Neuron (in vitro differentiated cells): Measurements from ENCODE around the gene MGST2.
"Not testable (repeated sequence)": the region's sequence is repeated elsewhere in the genome, so short reads cannot be mapped to it uniquely, and the experiment has no call there.

ENCODE experiments used
- H2AFZ ChIP-seq: one replicate; pipeline ENCODE4 v1.6.1; 2013; ENCODE audit warnings: low read depth, mild to moderate bottlenecking, inconsistent platforms, low read length, moderate library complexity
- H3K27me3 ChIP-seq: one replicate; pipeline ENCODE4 v1.6.1; 2013; ENCODE audit warnings: low read length; ENCODE audit not compliant: insufficient read depth
- H3K36me3 ChIP-seq: one replicate; pipeline ENCODE4 v1.6.1; 2013; ENCODE audit warnings: low read length; ENCODE audit not compliant: insufficient read depth
- H3K4me1 ChIP-seq: one replicate; pipeline ENCODE4 v1.6.1; 2013; ENCODE audit warnings: low read length; ENCODE audit not compliant: insufficient read depth
- H3K4me3 ChIP-seq: 2 replicates; pipeline ENCODE4 v1.5.1; 2013; ENCODE audit warnings: mild to moderate bottlenecking, low read length, moderate library complexity
- H3K9me3 ChIP-seq: one replicate; pipeline ENCODE4 v1.6.1; 2013; ENCODE audit warnings: low read length

MGST2 gene

GRCh38 chr4:139685180-139685579 is 19.6 kb downstream of the MGST2 start:
- Histone ChIP-seq H2AFZ (no peak overlapping the region), H3K27me3 (no peaks in the 10 kb centered on the region), H3K4me3 (no peak overlapping the region), H3K36me3 (peaks cover 4% of the 10 kb centered on the region), H3K4me1 (peaks cover 19% of the 10 kb centered on the region), H3K9me3 (peaks cover 10% of the 10 kb centered on the region)

DNA sequence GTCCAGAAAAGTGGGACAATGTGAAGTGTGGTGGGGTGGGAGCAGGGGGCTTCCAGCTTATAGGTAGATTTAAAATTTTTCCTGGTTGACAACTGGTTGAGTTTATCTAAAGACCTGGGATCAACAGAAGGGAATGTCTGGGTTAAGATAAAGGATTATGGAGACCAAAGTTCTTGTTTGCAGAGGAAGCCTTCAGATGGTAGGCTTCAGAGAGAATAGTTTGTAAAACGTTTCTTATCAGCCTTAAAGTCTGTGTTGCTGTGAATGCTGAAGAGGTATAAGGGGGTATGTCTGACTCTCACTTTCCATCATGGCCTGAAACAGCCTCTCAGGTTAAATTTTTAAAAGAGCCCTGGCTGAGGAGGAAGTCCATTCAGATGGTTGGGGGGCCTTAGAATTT is 20.5 kb downstream of the MGST2 start:
- H2AFZ ChIP-seq = no peak overlapping the region

GRCh38 chr4:139686988-139687387 is 21.4 kb downstream of the MGST2 start:
- H3K9me3 ChIP-seq = peaks cover 10% of the 10 kb centered on the region
- H2AFZ ChIP-seq = no peak overlapping the region
- peaks cover 19% of the 10 kb centered on the region for H3K4me1 ChIP-seq
- no peak overlapping the region for H3K4me3 ChIP-seq
- no peaks in the 10 kb centered on the region for H3K27me3 ChIP-seq
- H3K36me3 ChIP-seq = peaks cover 4% of the 10 kb centered on the region

More for the DNA sequence above, 20.5 kb downstream of the MGST2 start:
- Histone ChIP-seq H3K4me3 (no peak overlapping the region), H3K9me3 (peaks cover 10% of the 10 kb centered on the region), H3K36me3 (peaks cover 4% of the 10 kb centered on the region), H3K27me3 (no peaks in the 10 kb centered on the region), H3K4me1 (peaks cover 19% of the 10 kb centered on the region)

DNA sequence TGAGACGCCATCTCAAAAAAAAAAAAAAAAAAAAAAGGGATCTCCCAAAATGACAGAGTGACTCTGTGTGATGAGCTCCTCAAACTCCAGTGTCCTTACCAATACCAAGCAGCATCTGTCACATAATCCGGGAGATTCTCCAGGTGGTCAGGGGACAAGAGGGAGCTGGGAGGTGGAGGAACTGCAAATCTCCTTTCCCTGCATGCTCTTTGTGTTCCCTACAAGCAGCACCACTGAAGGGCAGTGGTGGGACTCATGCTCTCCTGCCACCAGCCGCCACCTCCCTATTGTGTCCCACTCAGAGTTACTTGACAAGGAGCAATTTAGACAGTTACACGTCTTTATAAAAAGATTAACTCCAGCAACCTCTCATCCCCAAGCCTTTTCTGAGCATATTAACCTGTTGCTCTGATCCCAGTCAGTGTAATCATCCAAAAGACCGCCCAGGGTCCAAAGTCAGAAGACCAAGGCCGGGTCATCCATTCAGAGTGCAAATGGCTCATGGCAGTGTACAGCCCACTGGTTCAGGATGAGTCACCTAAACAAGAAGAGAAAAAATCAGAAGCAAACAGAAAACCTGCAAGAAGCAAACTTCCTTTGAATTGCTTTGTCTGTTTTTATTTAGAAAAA is 23.6 kb downstream of the MGST2 start:
- Histone ChIP-seq H3K4me3 (no peak overlapping the region), H3K27me3 (no peaks in the 10 kb centered on the region), H2AFZ (no peak overlapping the region), H3K4me1 (peaks cover 8% of the 10 kb centered on the region), H3K9me3 (peaks cover 7% of the 10 kb centered on the region), H3K36me3 (peaks cover 4% of the 10 kb centered on the region)

DNA sequence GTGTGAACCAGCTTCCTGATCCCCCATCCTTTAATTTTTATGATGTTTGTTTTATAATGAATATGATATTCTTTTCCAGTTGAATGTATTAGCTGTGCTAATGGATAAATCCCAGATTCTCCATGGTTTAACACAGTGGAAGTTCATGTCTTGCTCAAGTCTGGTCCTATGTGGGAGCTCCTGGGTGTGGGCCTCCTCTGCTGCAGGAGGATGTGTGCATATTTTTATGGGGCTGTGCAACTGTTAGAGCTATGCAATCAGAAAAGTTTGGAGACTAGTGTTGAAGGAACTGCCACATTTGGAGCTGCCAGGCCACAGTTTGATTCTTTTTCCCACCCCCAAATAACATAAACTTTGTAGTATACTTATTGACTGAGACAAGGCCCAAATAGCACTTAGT is 24.8 kb downstream of the MGST2 start:
- Histone ChIP-seq H3K27me3 (no peaks in the 10 kb centered on the region), H3K4me3 (no peak overlapping the region), H2AFZ (no peak overlapping the region), H3K4me1 (peaks cover 8% of the 10 kb centered on the region), H3K36me3 (no peaks in the 10 kb centered on the region), H3K9me3 (no peaks in the 10 kb centered on the region)

DNA sequence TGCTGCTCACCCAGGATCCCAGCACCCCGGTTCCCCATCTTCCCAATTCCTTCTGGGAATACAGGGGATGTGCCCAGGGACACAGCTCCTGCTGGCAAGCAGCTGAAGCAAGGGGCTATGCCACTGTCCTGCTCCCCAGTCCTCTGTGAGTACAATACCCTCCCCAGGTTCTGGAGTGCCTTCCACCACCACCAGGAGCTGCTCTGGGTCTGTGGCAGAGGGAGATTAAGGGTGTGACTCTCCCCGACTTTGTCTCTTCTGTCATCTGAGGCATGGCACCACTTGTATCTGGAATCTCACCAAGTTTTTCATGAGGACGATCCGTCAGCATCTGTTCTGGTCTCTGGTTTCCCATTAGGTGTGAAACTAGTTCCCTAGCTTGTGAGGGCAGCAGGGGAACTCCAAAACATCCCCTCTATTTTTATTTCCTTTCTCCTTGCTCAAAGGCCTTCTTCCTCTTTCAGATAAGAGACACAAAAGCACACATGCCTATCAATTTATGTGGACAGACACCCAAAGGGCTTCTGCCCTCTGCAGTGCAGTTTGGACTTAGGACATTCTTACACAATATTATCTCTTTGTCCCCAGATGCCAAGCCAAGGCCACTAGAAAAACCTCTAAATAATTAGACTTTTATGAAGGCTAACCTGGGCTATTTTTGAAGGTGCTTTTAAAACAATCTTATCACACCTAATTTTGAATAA is 26.8 kb downstream of the MGST2 start:
- Histone ChIP-seq H3K4me1 (peaks cover 8% of the 10 kb centered on the region), H3K4me3 (no peak overlapping the region), H3K36me3 (no peaks in the 10 kb centered on the region), H2AFZ (no peak overlapping the region), H3K27me3 (no peaks in the 10 kb centered on the region), H3K9me3 (peaks cover 5% of the 10 kb centered on the region)

DNA sequence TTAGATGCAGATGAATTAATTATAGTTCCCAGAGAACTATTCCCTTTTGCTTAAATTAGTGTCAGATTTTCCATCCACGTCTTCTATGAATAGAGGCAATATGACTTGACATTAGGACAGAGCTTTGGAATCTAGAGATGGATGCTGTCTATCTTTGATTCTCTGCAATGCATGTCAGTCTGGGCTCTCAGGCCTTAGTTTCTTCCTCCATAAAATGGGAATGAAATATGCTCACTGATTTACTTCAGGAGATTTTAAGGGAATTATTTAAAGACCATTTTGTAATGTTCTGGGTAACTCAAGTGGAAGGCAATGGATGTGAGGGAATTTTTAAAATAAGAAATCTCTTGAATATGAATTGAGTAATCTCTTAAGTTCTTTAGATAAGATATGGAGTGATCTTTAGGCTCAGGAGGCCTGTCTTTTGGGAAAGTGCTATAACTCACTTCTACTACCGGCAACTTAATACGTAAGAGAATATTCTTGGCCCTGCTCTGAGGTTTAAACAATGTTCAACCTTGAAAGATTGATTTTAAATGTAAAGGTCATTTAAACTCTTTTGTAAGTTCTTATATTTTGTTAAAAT is 29.0 kb downstream of the MGST2 start:
- Histone ChIP-seq H3K9me3 (peaks cover 5% of the 10 kb centered on the region), H3K27me3 (no peaks in the 10 kb centered on the region), H3K4me1 (peaks cover under 1% of the 10 kb centered on the region), H3K36me3 (no peaks in the 10 kb centered on the region), H3K4me3 (no peak overlapping the region), H2AFZ (no peak overlapping the region)

GRCh38 chr4:139696491-139696890 is 30.9 kb downstream of the MGST2 start:
- Histone ChIP-seq H3K27me3 (no peaks in the 10 kb centered on the region), H2AFZ (no peak overlapping the region), H3K4me3 (no peak overlapping the region), H3K36me3 (no peaks in the 10 kb centered on the region), H3K9me3 (peaks cover 5% of the 10 kb centered on the region), H3K4me1 (no peaks in the 10 kb centered on the region)

- not testable (repeated sequence) for H3K4me3 ChIP-seq
Measured at GRCh38 chr4:139698167-139698925, 32.7 kb downstream of the MGST2 start.

DNA sequence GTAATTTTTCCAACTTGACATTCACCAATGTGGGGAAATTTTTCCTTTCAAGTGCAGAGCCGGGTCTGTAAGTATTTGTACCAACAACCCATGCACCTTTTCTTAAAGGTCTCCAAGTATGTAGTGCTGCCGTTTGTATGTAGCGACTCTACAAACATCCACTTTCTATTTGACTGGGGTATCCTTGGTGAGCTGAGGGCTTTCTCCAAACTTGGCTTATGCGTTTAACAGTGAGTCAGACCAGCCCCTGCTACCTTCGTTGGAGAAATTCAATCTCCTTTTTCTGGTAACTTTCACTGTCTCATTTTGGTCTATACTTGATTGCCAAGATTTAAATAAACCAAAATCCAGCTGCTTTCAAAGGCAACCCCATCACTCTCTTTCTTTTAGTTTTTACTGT is 34.9 kb downstream of the MGST2 start:
- Histone ChIP-seq H2AFZ (no peak overlapping the region), H3K36me3 (no peaks in the 10 kb centered on the region), H3K9me3 (peaks cover 5% of the 10 kb centered on the region), H3K4me3 (no peak overlapping the region), H3K27me3 (no peaks in the 10 kb centered on the region), H3K4me1 (no peaks in the 10 kb centered on the region)

More at GRCh38 chr4:139698167-139698925, 32.7 kb downstream of the MGST2 start:
- H3K36me3 ChIP-seq, H3K27me3 ChIP-seq, H3K4me1 ChIP-seq, H2AFZ ChIP-seq, H3K9me3 ChIP-seq: not testable (repeated sequence)

DNA sequence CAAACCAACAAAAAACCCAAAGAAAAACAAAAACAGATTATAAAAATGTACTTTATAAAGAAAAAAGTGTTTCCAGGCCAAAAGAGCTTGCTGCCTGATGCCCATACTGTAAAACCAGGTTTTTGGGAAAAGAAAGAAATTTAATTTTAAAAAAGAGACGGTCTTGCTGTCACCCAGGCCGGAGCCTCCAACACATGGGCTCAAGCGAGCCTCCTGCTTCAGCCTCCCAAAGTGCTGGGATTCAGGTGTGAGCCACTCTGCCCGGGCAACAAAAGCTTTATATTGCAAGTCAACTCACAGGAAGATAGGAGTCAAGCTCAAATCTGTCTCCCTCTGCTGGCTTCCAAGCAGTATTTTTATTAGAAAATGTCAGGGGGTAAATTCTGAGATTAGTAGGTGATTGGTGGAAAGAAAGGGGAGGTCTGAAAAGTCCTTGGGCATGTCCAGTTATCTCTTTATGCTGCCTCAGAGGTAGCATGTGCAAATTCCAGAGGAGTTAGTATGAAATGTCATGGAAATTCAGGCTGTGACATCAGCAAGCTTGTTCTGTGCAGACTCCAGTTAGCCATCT is 39.4 kb downstream of the MGST2 start:
- H2AFZ ChIP-seq = no peak overlapping the region
- peaks cover 2% of the 10 kb centered on the region for H3K9me3 ChIP-seq
- H3K36me3 ChIP-seq = peaks cover 5% of the 10 kb centered on the region
- no peaks in the 10 kb centered on the region for H3K4me1 ChIP-seq
- no peak overlapping the region for H3K4me3 ChIP-seq
- H3K27me3 ChIP-seq = no peaks in the 10 kb centered on the region

GRCh38 chr4:139709660-139710059 is 44.0 kb downstream of the MGST2 start:
- H3K27me3 ChIP-seq = no peaks in the 10 kb centered on the region
- H3K4me3 ChIP-seq = no peak overlapping the region
- H3K4me1 ChIP-seq = no peaks in the 10 kb centered on the region
- no peak overlapping the region for H2AFZ ChIP-seq
- H3K9me3 ChIP-seq = peaks cover 2% of the 10 kb centered on the region
- peaks cover 5% of the 10 kb centered on the region for H3K36me3 ChIP-seq

- no peaks in the 10 kb centered on the region for H3K4me1 ChIP-seq
- no peak overlapping the region for H3K4me3 ChIP-seq
- H3K36me3 ChIP-seq = peaks cover 5% of the 10 kb centered on the region
- H3K9me3 ChIP-seq = peaks cover 2% of the 10 kb centered on the region
- H2AFZ ChIP-seq = no peak overlapping the region
- H3K27me3 ChIP-seq = no peaks in the 10 kb centered on the region
Measured at GRCh38 chr4:139710073-139710472, 44.5 kb downstream of the MGST2 start.
